Rectal smooth muscle tissue (tissue), 1 donor: ENCODE measurements around the gene ZFYVE28.

Experiments used
- H3K27ac ChIP-seq: one replicate; pipeline ENCODE4 v1.7.0; 2013; ENCODE audit warnings: low read depth, low read length, inconsistent platforms
- H3K27me3 ChIP-seq: one replicate; pipeline ENCODE4 v1.7.0; 2013; ENCODE audit warnings: low read length; ENCODE audit not compliant: control insufficient read depth, insufficient read depth
- H3K36me3 ChIP-seq: one replicate; pipeline ENCODE4 v1.7.0; 2013; ENCODE audit warnings: low read length; ENCODE audit not compliant: control insufficient read depth, insufficient read depth
- H3K4me1 ChIP-seq: one replicate; pipeline ENCODE4 v1.7.0; 2013; ENCODE audit warnings: low read length; ENCODE audit not compliant: control insufficient read depth, insufficient read depth
- H3K4me3 ChIP-seq: one replicate; pipeline ENCODE4 v1.7.0; 2013; ENCODE audit warnings: low read length
- H3K9ac ChIP-seq: one replicate; pipeline ENCODE4 v1.7.0; 2013; ENCODE audit warnings: low read length

Gene ZFYVE28

DNA sequence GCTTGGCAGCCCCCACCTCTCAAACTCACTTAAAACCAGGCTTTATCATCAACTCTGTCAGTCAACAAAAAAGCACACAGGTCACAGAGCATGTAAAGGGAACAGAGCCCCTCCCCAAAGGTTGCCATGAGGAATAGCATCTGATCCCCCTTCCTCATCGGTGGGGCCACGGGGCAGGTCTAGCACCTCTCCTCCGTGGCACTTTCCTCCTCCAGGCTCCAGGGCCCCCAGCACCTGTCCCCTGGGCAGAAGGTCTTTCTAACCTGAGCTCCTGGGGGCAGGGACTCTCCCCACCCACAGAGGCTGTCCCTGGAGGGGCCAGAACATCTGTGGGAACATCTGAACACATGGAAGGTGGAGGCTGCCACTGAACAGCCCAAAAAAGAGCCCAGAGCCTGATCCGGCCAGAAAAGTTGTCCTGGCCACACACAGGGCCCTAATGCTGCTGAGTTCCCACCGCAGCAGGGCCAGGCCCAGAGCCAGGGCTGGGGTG is 65.7 kb downstream of the ZFYVE28 start:
- no peak overlapping the region for H3K27ac ChIP-seq
- H3K9ac ChIP-seq, result no peak overlapping the region
- no peak overlapping the region for H3K4me3 ChIP-seq
- H3K27me3 ChIP-seq, result no peaks in the 10 kb centered on the region
- no peaks in the 10 kb centered on the region for H3K4me1 ChIP-seq
- no peaks in the 10 kb centered on the region for H3K36me3 ChIP-seq

DNA sequence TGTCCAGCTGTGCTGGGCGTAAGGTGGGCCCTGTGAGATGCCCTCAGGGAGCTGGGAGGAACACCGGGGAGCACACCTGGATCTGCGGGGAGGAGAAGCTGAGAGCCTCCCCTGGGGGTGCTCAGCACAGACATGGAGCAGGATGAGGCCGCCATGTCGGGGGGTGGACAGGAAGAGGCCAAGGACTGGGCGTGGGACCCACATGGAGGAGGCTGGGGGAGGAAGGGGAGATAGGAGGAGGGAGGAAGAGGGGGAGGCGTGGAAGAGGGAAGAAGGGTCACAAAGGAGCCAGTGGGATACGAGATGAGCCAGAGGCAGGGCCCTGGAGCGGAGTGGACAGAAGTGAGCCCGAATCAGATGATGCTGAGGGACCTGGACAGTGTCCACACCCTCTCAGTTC is 66.3 kb downstream of the ZFYVE28 start:
- Histone ChIP-seq H3K27me3 (no peaks in the 10 kb centered on the region), H3K4me1 (no peaks in the 10 kb centered on the region), H3K27ac (no peak overlapping the region), H3K4me3 (no peak overlapping the region), H3K36me3 (no peaks in the 10 kb centered on the region), H3K9ac (no peak overlapping the region)

- H3K4me1 ChIP-seq, result no peaks in the 10 kb centered on the region
- no peak overlapping the region for H3K4me3 ChIP-seq
- no peak overlapping the region for H3K27ac ChIP-seq
- H3K36me3 ChIP-seq, result no peaks in the 10 kb centered on the region
- no peaks in the 10 kb centered on the region for H3K27me3 ChIP-seq
- no peak overlapping the region for H3K9ac ChIP-seq
Observed at GRCh38 chr4:2350982-2351381, 67.5 kb downstream of the ZFYVE28 start.

GRCh38 chr4:2348786-2349185 is 69.7 kb downstream of the ZFYVE28 start:
- H3K9ac ChIP-seq, result no peak overlapping the region

GRCh38 chr4:2347190-2347589 is 71.3 kb downstream of the ZFYVE28 start:
- Histone ChIP-seq H3K27ac (no peak overlapping the region), H3K4me1 (no peaks in the 10 kb centered on the region), H3K4me3 (no peak overlapping the region), H3K27me3 (no peaks in the 10 kb centered on the region), H3K9ac (no peak overlapping the region), H3K36me3 (no peaks in the 10 kb centered on the region)

More at GRCh38 chr4:2348786-2349185, 69.7 kb downstream of the ZFYVE28 start:
- Histone ChIP-seq H3K4me3 (no peak overlapping the region), H3K4me1 (no peaks in the 10 kb centered on the region), H3K36me3 (no peaks in the 10 kb centered on the region), H3K27me3 (no peaks in the 10 kb centered on the region), H3K27ac (no peak overlapping the region)

- Histone ChIP-seq H3K27ac (no peak overlapping the region), H3K27me3 (no peaks in the 10 kb centered on the region), H3K9ac (no peak overlapping the region), H3K36me3 (no peaks in the 10 kb centered on the region), H3K4me1 (no peaks in the 10 kb centered on the region), H3K4me3 (no peak overlapping the region)
Observed at GRCh38 chr4:2343476-2343875, 75.0 kb downstream of the ZFYVE28 start.

- no peak overlapping the region for H3K9ac ChIP-seq
- H3K27ac ChIP-seq, result no peak overlapping the region
- H3K27me3 ChIP-seq, result no peaks in the 10 kb centered on the region
- no peaks in the 10 kb centered on the region for H3K36me3 ChIP-seq
- no peak overlapping the region for H3K4me3 ChIP-seq
- no peaks in the 10 kb centered on the region for H3K4me1 ChIP-seq
Observed at GRCh38 chr4:2341911-2342652, 76.4 kb downstream of the ZFYVE28 start.

DNA sequence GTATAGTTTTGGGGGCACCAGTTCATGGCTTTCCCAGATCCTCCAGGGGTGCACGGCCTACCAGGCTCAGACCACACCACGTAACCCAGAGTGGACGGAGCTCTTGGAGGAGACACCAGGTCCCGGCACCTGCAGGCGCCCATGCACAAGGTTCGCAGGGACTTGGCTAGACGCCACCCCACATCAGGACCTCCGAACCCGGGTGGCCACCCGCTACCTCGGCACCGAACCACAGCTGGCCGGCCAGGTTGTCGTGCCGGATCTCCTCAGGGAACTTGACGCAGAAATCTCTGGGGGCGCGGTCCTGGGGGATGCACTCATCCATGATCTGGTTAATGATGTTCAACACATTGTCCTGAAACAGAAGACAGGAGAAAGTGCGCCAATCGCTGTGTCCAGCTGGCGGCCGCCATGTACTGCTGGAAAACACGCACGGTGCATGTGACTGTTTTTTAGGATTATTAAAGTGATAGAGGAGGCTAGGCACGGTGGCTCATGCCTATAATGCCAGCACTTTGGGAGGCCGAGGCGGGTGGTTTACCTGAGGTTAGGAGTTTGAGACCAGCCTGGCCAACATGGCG is 77.1 kb downstream of the ZFYVE28 start:
- no peaks in the 10 kb centered on the region for H3K4me1 ChIP-seq
- H3K36me3 ChIP-seq, result peaks cover 3% of the 10 kb centered on the region
- H3K4me3 ChIP-seq, result no peak overlapping the region
- no peaks in the 10 kb centered on the region for H3K27me3 ChIP-seq
- H3K9ac ChIP-seq, result no peak overlapping the region
- H3K27ac ChIP-seq, result no peak overlapping the region

DNA sequence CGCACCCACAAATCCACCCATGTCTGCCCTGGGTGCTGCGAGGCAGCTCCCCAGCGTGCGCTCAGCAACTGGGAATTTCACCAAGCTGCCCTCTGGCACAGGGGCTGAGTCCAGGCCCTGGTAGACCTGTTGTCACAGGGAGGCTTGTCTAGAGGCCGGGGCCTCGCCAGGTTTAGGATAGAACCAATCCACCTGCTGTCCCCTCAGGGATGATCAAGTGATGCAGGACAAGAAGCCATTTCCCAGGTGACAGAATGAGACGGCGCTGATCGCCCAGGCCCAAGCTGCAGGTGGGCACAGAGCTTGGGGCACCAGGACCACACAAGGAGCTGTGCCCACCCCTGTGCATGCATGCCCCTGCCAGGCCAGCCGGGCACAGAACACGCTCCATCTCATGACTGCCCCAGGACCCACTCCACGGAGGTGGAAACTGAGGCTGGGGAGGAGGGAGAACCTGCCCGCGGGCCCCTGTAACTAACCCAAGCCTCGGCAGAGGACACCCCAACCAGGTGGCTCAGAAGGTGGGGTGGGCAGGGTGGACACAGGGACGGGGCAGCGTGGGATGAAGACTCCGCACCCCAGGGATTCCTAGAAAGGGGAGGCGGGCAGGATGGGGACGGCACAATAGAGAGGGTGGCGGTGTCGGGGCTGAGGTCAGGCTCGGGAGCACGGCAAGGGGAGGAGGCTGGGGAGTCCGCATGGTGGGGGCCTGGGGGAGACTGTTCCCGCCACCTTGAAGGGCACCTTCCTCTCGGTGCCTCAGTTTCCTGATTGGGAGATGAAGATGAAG is 78.0 kb downstream of the ZFYVE28 start:
- H3K4me1 ChIP-seq, result no peaks in the 10 kb centered on the region
- H3K9ac ChIP-seq, result no peak overlapping the region
- H3K36me3 ChIP-seq, result peaks cover 3% of the 10 kb centered on the region
- H3K27me3 ChIP-seq, result no peaks in the 10 kb centered on the region
- H3K27ac ChIP-seq, result no peak overlapping the region
- no peak overlapping the region for H3K4me3 ChIP-seq

DNA sequence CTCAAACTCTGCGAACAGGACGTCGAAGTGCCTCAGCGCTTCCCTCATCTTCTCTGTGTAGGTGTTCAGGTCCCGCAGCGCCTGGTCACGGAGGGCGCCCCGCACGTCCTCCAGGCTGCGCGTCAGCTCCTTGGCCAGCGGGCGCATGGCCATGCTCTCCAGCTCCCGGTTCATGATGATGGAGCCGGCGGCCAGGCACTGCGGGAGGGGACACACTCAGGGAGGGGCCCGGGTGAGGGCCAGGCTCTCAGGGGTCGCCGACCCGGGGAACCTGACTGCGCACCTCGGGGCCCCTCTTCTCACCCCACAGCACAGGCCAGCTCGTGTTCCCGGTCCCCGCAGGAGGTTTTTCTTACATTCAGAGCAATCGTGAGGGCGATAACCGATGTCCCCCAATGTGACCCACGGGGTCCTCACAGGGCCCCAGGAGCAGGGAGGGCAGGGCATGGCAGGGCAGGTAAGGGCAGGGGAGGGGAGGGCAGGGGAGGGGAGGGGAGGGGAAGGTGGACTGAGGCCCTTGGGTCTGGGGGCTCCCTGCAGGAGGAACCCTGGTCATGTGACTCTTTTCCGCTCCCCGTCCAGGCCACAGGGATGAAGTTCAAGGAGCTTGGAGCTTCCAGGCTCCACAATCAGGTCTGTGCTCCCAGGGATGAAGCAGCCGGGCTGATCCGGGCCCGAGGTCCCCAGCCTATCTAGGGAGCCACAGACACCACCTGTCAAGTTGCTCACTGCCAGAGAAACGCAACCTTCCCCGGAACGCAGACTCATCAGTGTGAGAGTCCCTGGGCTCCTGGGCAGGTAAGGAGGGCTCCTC is 78.8 kb downstream of the ZFYVE28 start:
- no peaks in the 10 kb centered on the region for H3K27me3 ChIP-seq
- H3K4me1 ChIP-seq, result no peaks in the 10 kb centered on the region
- H3K9ac ChIP-seq, result no peak overlapping the region
- no peak overlapping the region for H3K27ac ChIP-seq
- peaks cover 3% of the 10 kb centered on the region for H3K36me3 ChIP-seq
- no peak overlapping the region for H3K4me3 ChIP-seq

DNA sequence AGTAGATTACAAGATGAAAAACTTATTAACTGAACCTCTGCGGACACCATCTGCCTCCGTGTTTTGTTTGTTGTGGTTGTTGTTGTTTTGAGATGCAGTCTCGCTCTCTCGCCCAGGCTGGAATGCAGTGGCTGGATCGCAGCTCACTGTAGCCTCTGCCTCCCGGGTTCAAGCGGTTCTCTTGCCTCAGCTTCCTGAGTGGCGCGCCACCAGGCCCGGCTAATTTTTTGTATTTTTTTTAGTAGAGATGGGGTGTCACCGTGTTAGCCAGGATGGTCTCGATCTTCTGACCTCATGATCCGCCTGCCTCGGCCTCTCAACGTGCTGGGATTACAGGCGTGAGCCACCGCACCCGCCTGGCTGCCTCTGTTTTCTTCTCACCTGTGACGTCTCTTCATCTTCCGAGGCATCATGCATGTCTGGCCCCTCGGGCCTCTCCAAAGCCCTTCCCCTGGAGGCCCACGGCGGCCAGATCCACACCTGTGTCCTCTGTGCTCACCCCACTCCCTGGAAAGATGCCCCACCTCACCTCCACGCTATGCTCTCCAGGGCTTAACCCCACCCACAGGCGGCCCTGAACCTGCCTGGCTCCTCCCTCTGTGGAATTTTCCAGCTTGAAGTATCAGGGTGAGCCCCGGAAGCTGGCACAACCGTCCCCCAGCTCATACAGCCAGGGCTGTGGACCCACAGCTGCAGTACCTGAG is 79.5 kb downstream of the ZFYVE28 start:
- H3K36me3 ChIP-seq, result peaks cover 3% of the 10 kb centered on the region
- H3K27me3 ChIP-seq, result no peaks in the 10 kb centered on the region
- H3K9ac ChIP-seq, result no peak overlapping the region
- no peaks in the 10 kb centered on the region for H3K4me1 ChIP-seq
- no peak overlapping the region for H3K27ac ChIP-seq
- no peak overlapping the region for H3K4me3 ChIP-seq
